Mucosa of stomach (tissue), 1 donor: ENCODE measurements around the gene NF1.

Experiments used
- H3K27me3 ChIP-seq: one replicate; pipeline ENCODE4 v1.7.0; 2013; ENCODE audit warnings: mild to moderate bottlenecking, low read length; ENCODE audit not compliant: control insufficient read depth, insufficient read depth
- H3K36me3 ChIP-seq: one replicate; pipeline ENCODE4 v1.7.0; 2013; ENCODE audit warnings: low read length; ENCODE audit not compliant: control insufficient read depth, insufficient read depth
- H3K4me1 ChIP-seq: one replicate; pipeline ENCODE4 v1.7.0; 2013; ENCODE audit warnings: mild to moderate bottlenecking, low read length; ENCODE audit not compliant: control insufficient read depth, insufficient read depth
- H3K4me3 ChIP-seq: one replicate; pipeline ENCODE4 v1.7.0; 2013; ENCODE audit warnings: low read length
- H3K9ac ChIP-seq: one replicate; pipeline ENCODE4 v1.7.0; 2013; ENCODE audit warnings: mild to moderate bottlenecking, low read length, moderate library complexity
- H3K9me3 ChIP-seq: one replicate; pipeline ENCODE4 v1.7.0; 2013; ENCODE audit warnings: mild to moderate bottlenecking, low read length, moderate library complexity; ENCODE audit not compliant: control insufficient read depth
- donor health status: Pancreatic carcinoma.

NF1 gene

DNA sequence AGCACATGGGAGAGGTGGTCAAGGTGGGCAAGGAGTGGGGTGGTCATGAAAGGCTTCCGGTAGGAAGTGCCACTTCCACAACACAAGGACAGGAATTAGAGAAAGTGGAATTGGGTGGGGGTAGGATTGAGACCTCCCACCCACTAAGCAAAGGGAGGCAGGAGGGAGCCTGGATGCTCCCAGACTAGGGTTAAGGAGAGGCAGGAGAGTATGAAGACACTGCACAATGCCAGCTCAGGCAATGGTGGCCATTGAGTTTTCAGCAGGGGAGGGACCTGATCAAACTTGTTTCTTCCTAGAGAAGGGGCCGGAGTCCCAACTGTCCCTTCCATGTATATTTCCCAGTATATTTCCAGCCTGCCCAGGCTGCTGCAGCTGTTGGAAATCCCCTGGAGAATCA lies 293.6 kb downstream of the NF1 start:
- Histone ChIP-seq H3K27me3 (peaks cover 48% of the 10 kb centered on the region), H3K9ac (no peak overlapping the region), H3K9me3 (no peaks in the 10 kb centered on the region), H3K4me1 (peaks cover 5% of the 10 kb centered on the region), H3K4me3 (no peak overlapping the region), H3K36me3 (no peaks in the 10 kb centered on the region)

DNA sequence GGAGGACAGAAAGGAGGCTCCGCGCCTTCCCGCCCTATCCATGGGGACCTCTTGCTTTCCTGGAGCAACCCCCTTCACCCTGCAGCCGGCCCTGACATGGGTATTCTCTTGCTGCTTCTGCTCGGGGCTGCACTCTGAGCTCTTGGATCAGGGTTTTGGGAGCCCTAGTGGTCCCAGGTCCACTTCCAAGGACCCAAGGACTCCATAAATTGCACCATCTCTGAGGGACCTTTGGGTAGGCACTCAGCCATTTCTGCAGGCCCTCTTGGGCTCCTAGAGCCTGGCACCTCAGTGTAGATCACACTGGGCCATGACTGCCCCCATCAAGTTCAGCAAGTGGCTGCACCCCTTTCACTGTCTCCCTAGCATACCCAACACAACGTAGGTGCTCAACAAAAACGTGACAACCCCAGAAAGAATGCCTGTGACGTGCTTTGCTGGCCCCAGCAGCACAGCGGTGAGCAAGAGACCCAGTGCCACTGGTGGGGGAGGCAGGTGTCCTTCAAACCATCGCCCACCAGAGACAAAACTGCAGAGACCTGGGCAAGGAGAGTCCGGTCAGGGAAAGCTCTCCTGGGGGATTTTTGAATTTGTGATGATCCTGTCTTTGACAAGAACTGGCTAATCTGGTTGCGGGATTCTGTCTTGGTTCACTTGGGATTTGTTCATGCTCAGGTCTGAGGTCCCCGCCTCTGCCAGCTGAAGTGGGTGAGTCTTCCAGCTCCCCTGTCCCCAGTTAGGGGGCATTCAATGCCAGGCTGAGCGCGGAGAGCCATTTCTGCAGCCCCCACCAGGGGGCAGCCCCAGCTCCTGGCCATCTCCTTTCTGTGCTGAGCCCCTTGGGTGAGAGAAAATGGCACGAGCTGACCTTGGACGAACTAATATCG lies 294.2 kb downstream of the NF1 start:
- H3K36me3 ChIP-seq: no peaks in the 10 kb centered on the region
- H3K9me3 ChIP-seq: no peaks in the 10 kb centered on the region
- H3K4me3 ChIP-seq: no peak overlapping the region
- no peak overlapping the region for H3K9ac ChIP-seq
- H3K27me3 ChIP-seq: peaks cover 54% of the 10 kb centered on the region
- peaks cover 5% of the 10 kb centered on the region for H3K4me1 ChIP-seq

DNA sequence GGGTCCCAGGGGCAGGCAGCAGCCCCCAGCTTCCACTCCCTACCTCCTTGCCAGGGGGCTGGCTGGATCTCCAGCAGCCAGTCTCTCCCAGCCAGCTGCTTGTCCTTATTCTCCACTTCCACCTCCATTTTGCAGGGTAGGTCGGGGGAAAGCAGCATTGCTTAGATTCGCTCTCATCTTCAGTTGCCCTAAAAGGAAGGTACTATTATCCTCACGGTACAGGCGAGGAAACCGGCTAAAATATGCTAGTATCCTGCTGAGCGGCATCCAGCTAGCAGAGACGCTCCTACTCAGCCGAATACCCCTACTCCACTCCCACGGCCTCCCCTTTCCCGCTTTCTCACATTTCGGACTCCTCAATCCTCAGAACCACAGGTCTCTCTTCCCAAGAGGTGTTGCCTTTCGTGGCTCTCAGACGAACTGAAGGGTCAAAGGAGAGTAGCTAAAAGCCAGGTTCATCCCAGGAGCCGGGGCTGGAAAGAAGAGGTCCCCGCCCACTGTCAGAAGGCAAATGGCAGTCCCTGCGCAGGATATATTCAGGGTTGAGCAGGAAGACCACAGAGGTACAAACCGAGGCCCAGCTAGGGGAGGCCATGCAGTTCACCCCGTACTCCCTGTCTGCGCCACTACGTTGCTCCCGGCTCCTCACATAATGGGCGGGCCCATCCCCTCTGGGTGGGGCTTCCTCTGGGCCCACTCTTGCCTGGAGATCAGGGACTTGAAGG lies 295.0 kb downstream of the NF1 start:
- H3K36me3 ChIP-seq: no peaks in the 10 kb centered on the region
- peaks cover 54% of the 10 kb centered on the region for H3K27me3 ChIP-seq
- no peaks in the 10 kb centered on the region for H3K9me3 ChIP-seq
- no peak overlapping the region for H3K4me3 ChIP-seq
- H3K9ac ChIP-seq: no peak overlapping the region
- peaks cover 5% of the 10 kb centered on the region for H3K4me1 ChIP-seq

DNA sequence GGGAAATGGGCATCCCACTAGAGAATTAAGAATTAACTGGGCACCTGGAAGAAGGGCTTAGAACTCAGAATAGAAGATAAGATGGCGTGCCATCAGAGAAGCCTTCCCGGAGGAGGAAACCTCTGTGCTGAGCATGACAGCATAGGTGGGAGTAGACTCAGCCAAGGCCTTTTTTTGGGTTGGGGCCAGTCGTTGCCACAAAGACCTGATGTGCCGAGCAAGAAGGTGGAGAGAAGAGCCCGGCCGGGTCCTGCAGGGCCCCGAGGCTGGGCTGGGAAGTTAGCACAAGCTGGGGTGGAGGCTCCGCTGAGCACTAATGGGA lies 295.6 kb downstream of the NF1 start:
- Histone ChIP-seq H3K27me3 (peaks cover 55% of the 10 kb centered on the region), H3K4me1 (peaks cover 5% of the 10 kb centered on the region), H3K9ac (no peak overlapping the region), H3K4me3 (no peak overlapping the region), H3K36me3 (no peaks in the 10 kb centered on the region), H3K9me3 (no peaks in the 10 kb centered on the region)

DNA sequence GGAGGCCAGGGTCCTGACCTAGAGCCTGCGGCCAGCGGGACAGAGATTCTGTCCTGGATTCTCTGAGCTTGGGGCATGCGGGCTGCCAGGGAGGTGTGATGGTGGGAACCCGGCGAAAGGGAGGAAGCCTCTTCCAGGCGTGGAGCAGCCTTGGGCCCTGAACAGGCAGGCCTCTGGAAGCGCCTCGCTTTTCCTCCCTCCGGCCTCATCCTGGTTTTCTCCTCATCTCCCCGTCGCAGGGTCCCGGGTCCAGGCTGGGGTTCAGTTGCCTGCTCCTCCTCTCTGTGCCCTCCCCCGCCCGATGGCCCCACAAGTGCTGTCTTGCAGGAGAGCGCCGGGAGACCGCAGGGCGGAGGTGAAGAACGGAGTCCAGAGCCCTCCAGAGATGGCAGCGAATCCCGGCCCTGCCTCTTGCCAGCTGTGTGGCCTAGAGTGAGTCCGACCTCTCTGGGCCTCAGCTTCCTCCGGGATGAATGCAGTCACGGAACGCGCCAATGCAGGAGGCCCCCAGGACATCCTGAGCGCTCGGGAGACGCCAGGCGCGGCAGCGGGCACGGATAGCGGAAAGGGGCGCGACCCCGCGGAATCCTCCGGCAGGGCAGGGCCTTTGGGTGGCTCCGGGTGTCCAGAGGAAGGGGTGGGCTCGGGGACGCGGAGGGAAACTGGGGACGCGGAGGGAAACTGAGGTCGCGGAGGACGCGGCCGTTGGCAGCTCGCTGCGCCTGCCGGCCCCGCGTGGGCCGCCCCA lies 296.1 kb downstream of the NF1 start:
- Histone ChIP-seq H3K4me1 (peaks cover 5% of the 10 kb centered on the region), H3K9ac (no peak overlapping the region), H3K4me3 (no peak overlapping the region), H3K36me3 (no peaks in the 10 kb centered on the region), H3K9me3 (no peaks in the 10 kb centered on the region), H3K27me3 (peaks cover 60% of the 10 kb centered on the region)

DNA sequence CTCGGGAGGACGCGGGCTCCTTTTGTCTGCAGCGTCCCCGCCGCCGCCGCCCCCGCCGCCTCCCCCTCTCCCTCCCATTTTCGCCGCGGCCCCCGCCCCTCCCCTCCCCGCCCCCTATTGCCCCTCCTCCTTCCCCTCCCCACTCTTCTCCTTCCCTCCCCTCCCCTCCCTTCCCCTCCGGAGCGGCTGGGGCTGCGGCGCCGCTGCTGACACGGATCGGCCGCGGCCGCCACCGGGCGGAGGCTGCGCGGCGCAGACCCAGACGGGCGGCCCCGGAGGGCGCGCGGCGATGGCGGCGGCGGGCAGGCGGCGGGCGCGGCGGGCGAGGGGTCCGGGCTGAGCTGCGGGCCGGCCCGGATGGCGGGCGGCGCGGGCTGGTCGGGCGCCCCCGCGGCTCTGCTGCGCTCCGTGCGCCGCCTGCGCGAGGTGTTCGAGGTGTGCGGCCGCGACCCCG lies 296.7 kb downstream of the NF1 start, which contains the start of gene RAB11FIP4:
TSS of gene RAB11FIP4 (plus strand) at position 180 of the 454 bp plus-strand sequence. CDS start at position 358, 178 bp downstream.
- Histone ChIP-seq H3K4me1 (peaks cover 5% of the 10 kb centered on the region), H3K9ac (no peak within 1 kb of the TSS), H3K9me3 (no peaks in the 10 kb centered on the region), H3K27me3 (peaks cover 60% of the 10 kb centered on the region), H3K36me3 (no peaks in the 10 kb centered on the region), H3K4me3 (no peak within 1 kb of the TSS)

DNA sequence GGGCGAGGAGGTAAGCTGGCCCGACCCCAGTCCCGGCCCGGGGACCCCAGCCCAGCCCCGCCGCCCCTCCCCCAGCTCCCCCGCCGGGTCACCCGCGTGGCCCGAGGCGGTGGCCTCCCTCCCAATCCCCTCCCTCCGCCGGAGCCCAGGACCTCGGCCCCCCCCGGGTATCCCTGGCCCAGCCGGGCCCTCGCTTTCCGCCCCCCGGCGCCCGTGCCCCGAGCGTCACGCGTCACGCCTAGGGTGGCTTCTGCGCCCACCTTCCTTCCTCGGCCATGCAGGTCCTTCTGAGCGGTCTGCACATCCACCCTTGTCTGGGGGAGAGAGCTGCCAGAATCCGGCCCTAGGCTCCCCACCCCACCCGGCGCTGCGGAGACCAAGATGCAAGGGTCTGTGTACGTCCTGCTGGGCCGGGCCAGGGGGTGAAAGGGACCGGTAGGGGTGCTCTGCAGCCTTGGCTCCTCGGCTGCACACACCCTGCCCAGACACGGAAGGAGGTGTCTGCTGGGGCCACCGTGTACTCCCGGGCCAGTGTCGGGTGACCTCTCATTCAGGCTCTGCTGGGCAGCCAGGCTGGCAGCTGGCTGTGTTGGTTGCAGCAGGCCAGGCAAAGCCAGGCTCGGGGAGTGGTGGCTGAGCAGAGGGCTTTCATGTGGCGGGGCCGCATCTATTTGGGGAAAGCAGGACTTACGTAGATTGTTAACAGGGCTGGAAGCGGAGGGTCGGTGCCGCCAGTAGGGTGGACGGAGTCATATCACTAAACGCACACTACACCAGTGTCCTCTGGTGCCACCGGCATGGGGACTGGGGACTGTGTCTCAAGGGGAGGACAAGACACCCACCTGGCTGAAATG lies 297.5 kb downstream of the NF1 start:
- Histone ChIP-seq H3K9ac (no peak overlapping the region), H3K36me3 (no peaks in the 10 kb centered on the region), H3K4me1 (peaks cover 5% of the 10 kb centered on the region), H3K27me3 (peaks cover 60% of the 10 kb centered on the region), H3K9me3 (no peaks in the 10 kb centered on the region), H3K4me3 (no peak overlapping the region)

DNA sequence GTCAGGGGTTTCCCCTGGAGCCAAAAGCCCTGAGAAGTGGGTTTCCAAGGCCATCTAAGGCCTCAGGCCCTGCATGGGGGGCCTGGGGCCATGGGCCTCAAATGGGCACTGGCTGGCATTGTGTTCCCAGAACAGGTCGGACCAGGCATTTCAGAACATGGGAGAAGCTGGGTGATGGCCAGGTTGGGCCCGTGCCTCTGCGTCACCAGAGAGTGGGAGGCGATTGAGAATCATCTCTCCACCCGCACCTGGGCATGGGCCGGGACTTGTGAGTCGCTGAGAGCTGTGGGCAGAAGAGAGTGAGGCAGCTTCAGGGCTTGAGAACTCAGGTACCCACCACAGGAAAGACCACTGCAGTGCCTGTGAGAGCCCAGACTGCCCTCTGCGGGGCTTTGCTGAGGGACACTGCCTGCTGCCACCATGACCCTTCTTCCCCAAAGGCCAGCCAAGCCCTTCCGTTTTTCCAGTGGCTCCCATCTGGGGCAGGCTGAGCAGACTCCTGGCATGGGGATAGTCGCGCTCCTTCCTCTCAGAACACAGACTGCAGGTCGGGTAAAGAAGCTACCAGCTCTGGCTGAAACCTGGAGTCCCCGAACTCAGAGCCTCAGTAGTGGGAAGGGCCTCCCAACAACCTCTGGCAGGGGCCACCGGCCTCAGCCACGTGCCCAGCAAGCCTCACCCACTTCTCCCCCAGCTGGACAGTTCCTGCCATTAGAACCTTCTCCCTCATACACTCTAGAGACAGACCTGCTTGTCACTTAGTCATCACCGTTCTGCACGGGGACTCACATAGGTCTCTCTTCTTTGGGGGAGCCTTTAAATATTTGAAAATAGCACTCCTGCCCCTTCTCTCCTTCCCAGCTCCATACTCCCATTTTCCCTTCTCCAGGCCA lies 298.3 kb downstream of the NF1 start:
- Histone ChIP-seq H3K9me3 (no peaks in the 10 kb centered on the region), H3K36me3 (no peaks in the 10 kb centered on the region), H3K9ac (no peak overlapping the region), H3K27me3 (peaks cover 60% of the 10 kb centered on the region), H3K4me1 (peaks cover 5% of the 10 kb centered on the region), H3K4me3 (no peak overlapping the region)

DNA sequence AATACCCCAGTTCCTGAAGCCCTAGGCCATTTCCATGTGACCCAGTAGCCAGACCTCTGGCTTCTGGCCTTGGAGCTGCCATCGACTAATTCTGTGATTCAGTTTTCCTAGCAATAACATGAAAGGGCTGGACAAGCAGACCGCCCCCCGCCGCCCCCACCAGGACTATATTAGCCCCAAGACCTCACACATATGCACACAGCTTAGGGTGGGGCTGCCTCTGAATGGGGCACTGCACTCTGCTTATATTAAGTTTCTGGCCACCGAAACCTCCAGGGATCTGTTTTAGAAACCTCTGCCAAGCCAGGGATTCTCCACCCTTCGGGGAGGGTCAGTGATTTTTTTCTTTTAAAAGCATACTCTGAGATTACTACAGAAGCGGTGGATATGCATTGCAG lies 299.0 kb downstream of the NF1 start:
- H3K4me3 ChIP-seq: no peak overlapping the region
- no peak overlapping the region for H3K9ac ChIP-seq
- no peaks in the 10 kb centered on the region for H3K9me3 ChIP-seq
- no peaks in the 10 kb centered on the region for H3K36me3 ChIP-seq
- peaks cover 53% of the 10 kb centered on the region for H3K27me3 ChIP-seq
- peaks cover 5% of the 10 kb centered on the region for H3K4me1 ChIP-seq

DNA sequence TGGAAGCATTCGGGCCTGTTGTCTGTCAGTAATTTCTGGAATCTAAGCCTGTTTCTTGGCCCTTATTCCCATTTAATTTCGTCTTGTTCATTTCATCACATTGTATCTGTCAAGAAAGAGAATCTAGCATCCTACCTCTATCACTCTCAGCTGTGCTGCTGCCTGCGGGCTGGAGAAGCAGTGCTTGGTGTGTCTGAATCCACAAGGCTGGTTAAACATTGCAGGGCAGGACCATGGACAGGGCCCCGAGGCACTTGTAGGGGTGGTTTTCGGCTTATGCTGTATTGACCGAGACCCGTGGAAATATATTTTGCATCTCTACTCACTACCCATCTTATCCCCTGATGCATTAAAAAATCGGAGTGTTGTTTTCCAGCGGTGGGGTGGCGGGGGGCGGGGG lies 299.8 kb downstream of the NF1 start:
- Histone ChIP-seq H3K36me3 (no peaks in the 10 kb centered on the region), H3K9ac (no peak overlapping the region), H3K9me3 (no peaks in the 10 kb centered on the region), H3K27me3 (peaks cover 45% of the 10 kb centered on the region), H3K4me1 (peaks cover 5% of the 10 kb centered on the region), H3K4me3 (no peak overlapping the region)
